ENCODE measurements around the gene POR.

GRCh38 chr7:75968561-75969001 lies 53.6 kb downstream of the POR start:
- TF ChIP-seq CTCF (conservative IDR thresholded peaks at IDR 0.05; ENCODE audit: low read depth, low read length) (no peak), EZH2 (IDR thresholded peaks at IDR 0.05; ENCODE audit: borderline replicate concordance, low read depth, low read length, poor library complexity, severe bottlenecking) (no peak)

Data from A673 (cell line).